ENCODE results near the gene OR2M2. TPM values are rescaled to one million over a fixed set of nuclear protein-coding genes. Genes with fewer than 3 reads are reported as not detected.

OR2M2 gene
- total and polyA plus RNA-seq, 2 donors (not counting 3 experiments of a cell fraction or from before 2014, with no cell fraction given): not detected

DNA sequence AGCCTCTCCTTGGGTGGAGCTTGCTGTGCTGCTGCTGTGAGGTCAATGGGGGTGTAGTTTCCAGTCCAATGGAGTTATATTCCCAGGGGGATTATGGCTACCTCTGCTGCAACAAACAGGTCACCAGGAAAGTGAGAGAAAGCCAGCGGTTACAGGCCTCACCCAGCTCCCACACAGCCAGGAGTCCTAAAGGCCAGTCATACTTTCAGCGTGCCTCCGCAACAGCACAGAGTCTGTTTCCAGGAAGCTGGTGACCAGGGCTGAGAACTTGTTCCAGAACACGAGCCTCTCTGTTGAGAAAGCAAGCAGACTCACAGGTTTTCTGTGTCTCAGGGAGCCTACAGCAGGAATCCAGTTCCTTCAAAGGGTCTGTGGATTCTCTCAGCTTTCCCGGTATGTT is 47.0 kb upstream of the OR2M2 start:
- TF ChIP-seq, protein P1, sequence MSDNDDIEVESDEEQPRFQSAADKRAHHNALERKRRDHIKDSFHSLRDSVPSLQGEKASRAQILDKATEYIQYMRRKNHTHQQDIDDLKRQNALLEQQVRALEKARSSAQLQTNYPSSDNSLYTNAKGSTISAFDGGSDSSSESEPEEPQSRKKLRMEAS (IDR thresholded peaks at IDR 0.05; ENCODE audit: insufficient read depth, insufficient read length): no peak
- TF ChIP-seq FOS (IDR thresholded peaks at IDR 0.05; ENCODE audit: borderline replicate concordance, insufficient read depth, low read length) (no peak), GATA2 (IDR thresholded peaks at IDR 0.05; ENCODE audit: insufficient read depth, insufficient read length, low read depth, low read length) (no peak), JUN (IDR thresholded peaks at IDR 0.05; ENCODE audit: borderline replicate concordance, insufficient read depth, insufficient read length, low read depth) (no peak), POLR2A (IDR thresholded peaks at IDR 0.05; ENCODE audit: low read depth, low read length) (no peak), MYC (IDR thresholded peaks at IDR 0.05; ENCODE audit: low read depth, low read length) (no peak), POLR2AphosphoS5 (IDR thresholded peaks at IDR 0.05; ENCODE audit: insufficient read depth, low read depth, low read length) (no peak), EZH2 (IDR thresholded peaks at IDR 0.05; ENCODE audit: borderline replicate concordance, low read depth, low read length, severe bottlenecking) (no peak)
- TF ChIP-seq, protein P2, sequence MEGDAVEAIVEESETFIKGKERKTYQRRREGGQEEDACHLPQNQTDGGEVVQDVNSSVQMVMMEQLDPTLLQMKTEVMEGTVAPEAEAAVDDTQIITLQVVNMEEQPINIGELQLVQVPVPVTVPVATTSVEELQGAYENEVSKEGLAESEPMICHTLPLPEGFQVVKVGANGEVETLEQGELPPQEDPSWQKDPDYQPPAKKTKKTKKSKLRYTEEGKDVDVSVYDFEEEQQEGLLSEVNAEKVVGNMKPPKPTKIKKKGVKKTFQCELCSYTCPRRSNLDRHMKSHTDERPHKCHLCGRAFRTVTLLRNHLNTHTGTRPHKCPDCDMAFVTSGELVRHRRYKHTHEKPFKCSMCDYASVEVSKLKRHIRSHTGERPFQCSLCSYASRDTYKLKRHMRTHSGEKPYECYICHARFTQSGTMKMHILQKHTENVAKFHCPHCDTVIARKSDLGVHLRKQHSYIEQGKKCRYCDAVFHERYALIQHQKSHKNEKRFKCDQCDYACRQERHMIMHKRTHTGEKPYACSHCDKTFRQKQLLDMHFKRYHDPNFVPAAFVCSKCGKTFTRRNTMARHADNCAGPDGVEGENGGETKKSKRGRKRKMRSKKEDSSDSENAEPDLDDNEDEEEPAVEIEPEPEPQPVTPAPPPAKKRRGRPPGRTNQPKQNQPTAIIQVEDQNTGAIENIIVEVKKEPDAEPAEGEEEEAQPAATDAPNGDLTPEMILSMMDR (IDR thresholded peaks at IDR 0.05; ENCODE audit: extremely low read depth in 1 of 2, insufficient read depth in 1 of 2, low read depth in 1 of 2, low read length in 2 of 2): no peak
- POLR2A ChIA-PET: no interaction called here
- no peak overlapping the region for H2AFZ ChIP-seq (ENCODE audit: low read depth, low read length)
- no peaks in the 10 kb centered on the region for H3K9me1 ChIP-seq (replicated peaks; ENCODE audit: control insufficient read depth, extremely low read depth, insufficient read depth, low read length)
- dilution Hi-C loops (cut with MboI; ENCODE audit: extremely low pct_ligation_motif_present, low sequenced_read_pairs): no loop called here
- H3K27ac ChIP-seq (ENCODE audit: insufficient read depth, low read depth, low read length): no peak overlapping the region
- H3K79me2 ChIP-seq (ENCODE audit: control insufficient read depth, insufficient read depth, low read length): no peaks in the 10 kb centered on the region
- H4K20me1 ChIP-seq (replicated peaks; ENCODE audit: control insufficient read depth, extremely low read depth, insufficient read depth, low read length): no peaks in the 10 kb centered on the region
- CTCF ChIA-PET: no interaction called here
- H3K27me3 ChIP-seq (ENCODE audit: control insufficient read depth in 2 of 2, insufficient read depth in 2 of 2, low read length in 2 of 2): no peaks in the 10 kb centered on the region
- peaks cover 2% of the 10 kb centered on the region for H3K9me3 ChIP-seq (replicated peaks; ENCODE audit: control insufficient read depth, insufficient read depth, low read length)
- H3K36me3 ChIP-seq (ENCODE audit: control insufficient read depth in 2 of 2, extremely low read depth in 1 of 2, insufficient read depth in 2 of 2, low read length in 2 of 2): no peaks in the 10 kb centered on the region
- DNase-seq (ENCODE audit: low read depth, low spot score) (no peak), FAIRE-seq (no peak)
- H3K4me2 ChIP-seq (ENCODE audit: insufficient read depth, low read length): no peak overlapping the region
- no TSS peak for BruUV-seq (replicated peaks)
- intact Hi-C loops (cut with micrococcal nuclease): no loop called here
- H3K9ac ChIP-seq (replicated peaks; ENCODE audit: extremely low read depth, insufficient read depth, low read length): no peak overlapping the region
- H3K4me1 ChIP-seq (ENCODE audit: control insufficient read depth, extremely low read depth, insufficient read depth, low read length): no peaks in the 10 kb centered on the region
- no peak overlapping the region for H3K4me3 ChIP-seq (replicated peaks in 1 of 3; ENCODE audit: insufficient read depth in 1 of 3, low read depth in 1 of 3, low read length in 3 of 3)
